Smooth muscle cell of the brain vasculature (primary cell): Measurements from ENCODE around the gene WBP1.
"Not testable (repeated sequence)": the region's sequence is repeated elsewhere in the genome, so short reads cannot be mapped to it uniquely, and the experiment has no call there.

Source experiments
- DNase-seq: peaks from one replicate; pipeline ENCODE4 v3.0.0-alpha.2; 2012; ENCODE audit warnings: low read depth, low spot score

Gene WBP1

GRCh38 chr2:74427551-74427950 is 30.7 kb upstream of the WBP1 start:
- no peak for DNase-seq

GRCh38 chr2:74428675-74429074 is 29.6 kb upstream of the WBP1 start:
- no peak for DNase-seq

- DNase-seq: no peak
Measured at GRCh38 chr2:74429487-74430451, 28.5 kb upstream of the WBP1 start.

- DNase-seq: no peak
Measured at GRCh38 chr2:74430502-74430901, 27.7 kb upstream of the WBP1 start.

- DNase-seq: no peak
Measured at GRCh38 chr2:74436111-74436805, 22.0 kb upstream of the WBP1 start.

- no peak for DNase-seq
Measured at GRCh38 chr2:74436848-74437695, 21.2 kb upstream of the WBP1 start.

- DNase-seq: no peak
Measured at GRCh38 chr2:74438248-74438647, 20.0 kb upstream of the WBP1 start.

- DNase-seq: no peak
Measured at GRCh38 chr2:74439373-74439772, 18.9 kb upstream of the WBP1 start.

GRCh38 chr2:74439803-74440377 is 18.3 kb upstream of the WBP1 start:
- no peak for DNase-seq

- DNase-seq: no peak
Measured at GRCh38 chr2:74440378-74441169, 17.7 kb upstream of the WBP1 start.

- DNase-seq: no peak
Measured at GRCh38 chr2:74441170-74441689, 17.0 kb upstream of the WBP1 start.

GRCh38 chr2:74441690-74442482 is 16.4 kb upstream of the WBP1 start, which contains the start of gene RTKN:
TSS of gene RTKN (minus strand) at chr2:74441937. CDS start at chr2:74441816, 121 bp downstream.
- DNase-seq: no peak

GRCh38 chr2:74442483-74443297 is 15.5 kb upstream of the WBP1 start:
- not testable (repeated sequence) for DNase-seq

GRCh38 chr2:74444498-74445318 is 13.5 kb upstream of the WBP1 start:
- no peak for DNase-seq

GRCh38 chr2:74447230-74447999 is 10.8 kb upstream of the WBP1 start:
- no peak for DNase-seq

- DNase-seq: no peak
Measured at GRCh38 chr2:74448771-74449170, 9.5 kb upstream of the WBP1 start.
